GM12878 (cell line): ENCODE measurements around the gene MALRD1. TPM values are rescaled to one million over a fixed set of nuclear protein-coding genes. Genes with fewer than 3 reads are reported as not detected.

ENCODE experiments used
- ATAC-seq: fragments of 200-7000 bp; cut with Tn5 transposase; 3 replicates; pipeline ENCODE4 v1.9.1; 2020; ENCODE audit warnings: mild to moderate bottlenecking, moderate library complexity
- BruUV-seq: library from RNA; stranded (reverse); fragments of 400-500 nt; replicated peaks from 2 replicates; lab custom pipeline; 2021; lab: Mats Ljungman, UMichigan
- CTCF ChIA-PET: fragments of 300-600 bp; sonication (Branson Sonifier 250); formaldehyde crosslinking; extraction: SDS; loops from one replicate; lab custom pipeline; 2021; ENCODE audit warnings: inconsistent platforms; lab: Yijun Ruan, JAX
- POLR2A ChIA-PET: fragments of 350-600 bp; formaldehyde crosslinking; extraction: SDS; loops from one replicate; lab custom pipeline; 2021; ENCODE audit warnings: inconsistent platforms; lab: Charles Lee
- RAD21 ChIA-PET: fragments of 300-600 bp; sonication (Branson Sonifier 250); formaldehyde crosslinking; loops from one replicate; lab custom pipeline; 2023; ENCODE audit warnings: antibody characterized with exemption; ENCODE audit not compliant: unreplicated experiment; lab: Charles Lee
- SMC1A ChIA-PET: fragments of 300-600 bp; sonication (Branson Sonifier 250); formaldehyde crosslinking; loops from one replicate; lab custom pipeline; 2023; ENCODE audit not compliant: unreplicated experiment, uncharacterized antibody; lab: Charles Lee
- DNase-seq: peaks from one replicate; pipeline ENCODE4 v3.0.0-alpha.2; 2011; ENCODE audit warnings: low read depth, low spot score
- FAIRE-seq: peaks from 3 replicates; lab custom pipeline; 2011; peaks lifted over from hg19 to GRCh38; lab: Jason Lieb, UNC
- H2AFZ ChIP-seq: 2 replicates; pipeline ENCODE4 v1.6.0; 2011; ENCODE audit warnings: low read depth, low read length, control low read depth; ENCODE audit not compliant: control insufficient read depth
- H3K27ac ChIP-seq: 2 replicates; pipeline ENCODE4 v1.5.1; 2011; ENCODE audit warnings: control low read depth; ENCODE audit not compliant: control insufficient read depth, insufficient read depth
- H3K27me3 ChIP-seq, 2 experiments: replicated peaks in 1 of 2; 2 replicates each; pipeline versions ENCODE4 v1.6.0 to v1.6.1; 2011; ENCODE audit warnings: low read length in 1 of 2; ENCODE audit not compliant: control insufficient read depth in 2 of 2, insufficient read depth in 2 of 2
- H3K36me3 ChIP-seq, 2 experiments: 2 replicates each; pipeline ENCODE4 v1.5.1; 2011; ENCODE audit warnings: low read length in 1 of 2; ENCODE audit not compliant: control insufficient read depth in 2 of 2, insufficient read depth in 2 of 2
- H3K4me1 ChIP-seq: 2 replicates; pipeline ENCODE4 v1.6.1; 2011; ENCODE audit warnings: mild to moderate bottlenecking, low read length, moderate library complexity, mixed read lengths; ENCODE audit not compliant: control insufficient read depth, insufficient read depth
- H3K4me2 ChIP-seq: 2 replicates; pipeline ENCODE4 v1.6.0; 2011; ENCODE audit warnings: control low read depth; ENCODE audit not compliant: control insufficient read depth, insufficient read depth
- H3K4me3 ChIP-seq: fragments of 200-600 bp; sonication (generic); 2 replicates; pipeline ENCODE4 v1.5.1; 2016
- H3K79me2 ChIP-seq: 2 replicates; pipeline ENCODE4 v1.6.0; 2011; ENCODE audit warnings: low read length; ENCODE audit not compliant: control insufficient read depth, insufficient read depth
- H3K9ac ChIP-seq: 2 replicates; pipeline ENCODE4 v1.8.0; 2011; ENCODE audit warnings: low read length, control low read depth, mixed read lengths; ENCODE audit not compliant: control insufficient read depth, insufficient read depth
- H3K9me3 ChIP-seq: replicated peaks from 3 replicates; pipeline ENCODE4 v1.5.1; 2011; ENCODE audit warnings: mild to moderate bottlenecking, low read length; ENCODE audit not compliant: control insufficient read depth, insufficient read depth
- H4K20me1 ChIP-seq: 2 replicates; pipeline ENCODE4 v1.6.0; 2011; ENCODE audit not compliant: control insufficient read depth, insufficient read depth
- CHD1 ChIP-seq: IDR thresholded peaks from 2 replicates; pipeline ENCODE4 v1.6.1; 2012; ENCODE audit warnings: low read depth, low read length, improper control_type of control experiment
- EZH2 ChIP-seq: IDR thresholded peaks from 2 replicates; pipeline ENCODE4 v1.6.1; 2012; ENCODE audit warnings: low read depth, mild to moderate bottlenecking, control low read depth, inconsistent platforms, low read length, borderline replicate concordance; ENCODE audit not compliant: control insufficient read depth
- GABPA ChIP-seq: IDR thresholded peaks from 2 replicates; pipeline ENCODE4 v1.6.1; 2014; ENCODE audit warnings: antibody characterized with exemption, low read depth, mild to moderate bottlenecking, inconsistent platforms
- GATAD2B ChIP-seq: fragments of 450-650 bp; conservative IDR thresholded peaks from 2 replicates; pipeline ENCODE4 v1.6.1; 2017; ENCODE audit warnings: low read depth, mild to moderate bottlenecking, moderate library complexity
- MYB ChIP-seq: fragments of 150-350 bp; IDR thresholded peaks from 2 replicates; pipeline ENCODE4 v1.6.1; 2014; ENCODE audit warnings: mild to moderate bottlenecking, low read depth, low read length, borderline replicate concordance
- NR2F1 ChIP-seq: fragments of 450-650 bp; conservative IDR thresholded peaks from 2 replicates; pipeline ENCODE4 v1.6.1; 2017; ENCODE audit warnings: mild to moderate bottlenecking
- SPI1 ChIP-seq: IDR thresholded peaks from 2 replicates; pipeline ENCODE4 v1.6.1; 2011; ENCODE audit warnings: low read depth, mild to moderate bottlenecking, low read length, moderate library complexity, borderline replicate concordance; ENCODE audit not compliant: insufficient read depth
- STAT1 ChIP-seq: fragments of 450-650 bp; conservative IDR thresholded peaks from 2 replicates; pipeline ENCODE4 v1.6.1; 2014; ENCODE audit warnings: antibody characterized with exemption, mild to moderate bottlenecking
- ZBTB33 ChIP-seq: fragments of 450-650 bp; IDR thresholded peaks from 2 replicates; pipeline ENCODE4 v1.6.1; 2017; ENCODE audit warnings: mild to moderate bottlenecking
- WGBS: methylation state at CpG from one replicate; pipeline ENCODE4 v1.1.6; 2016; ENCODE audit warnings: low lambda C conversion rate; ENCODE audit not compliant: insufficient replicate concordance, insufficient coverage; ENCODE audit errors: missing lambda C conversion rate; 5-methylcytosine and 5-hydroxymethylcytosine counted together
- in situ Hi-C: fragments of 300-500 bp; cut with MboI; formaldehyde crosslinking; loops from 9 replicates; pipeline ENCODE4 v1.14.3; 2018; ENCODE audit warnings: mixed read lengths
- intact Hi-C: fragments of 100-400 bp; cut with micrococcal nuclease; formaldehyde crosslinking; loops from one replicate; pipeline ENCODE4 v1.14.2; 2022; ENCODE audit not compliant: unreplicated experiment
- polyA plus RNA-seq, 11 experiments: library from polyadenylated mRNA; depleted of rRNA in 4 of 11; unstranded in 6 of 11; stranded (reverse) in 5 of 11; fragments of >200 nt; fragmentation: Nextera tagmentation in 4 of 11; fragmentation: Illumina TruSeq in 1 of 11; extraction: Ambion mirVana in 4 of 11; extraction: Trizol in 1 of 11; gene quantifications; 1 replicate in 1 of 11; 2 replicates in 10 of 11; pipeline versions ENCODE4 v1.2.1 to v1.2.3, GENCODE V29; 2011 to 2016; ENCODE audit warnings: inconsistent platforms in 2 of 11, missing spikeins in 2 of 11, low read depth in 1 of 11
- total RNA-seq, 4 experiments: library from RNA; depleted of rRNA in 3 of 4; stranded (reverse); fragments of >200 nt in 3 of 4; fragmentation: Illumina TruSeq in 1 of 4; extraction: Trizol in 1 of 4; gene quantifications; 2 replicates each; pipeline versions ENCODE4 v1.2.1 to v1.2.3, GENCODE V29; 2013 to 2021

MALRD1 gene
- total and polyA plus RNA-seq, 10 of the 15 experiments (the other 5 are each of a cell fraction or from before 2014, with no cell fraction given), result 0.12 to 6.6 (median 0.26) TPM; not detected in 2

- intact Hi-C loops (no loop called here), in situ Hi-C loops (no loop called here)
- Histone ChIP-seq H3K79me2 (no peaks in the 10 kb centered on the region), H3K36me3 (no peaks in the 10 kb centered on the region), H3K9ac (no peak overlapping the region), H3K4me1 (no peaks in the 10 kb centered on the region), H3K4me2 (no peak overlapping the region), H3K27me3 (no peaks in the 10 kb centered on the region), H4K20me1 (no peaks in the 10 kb centered on the region), H2AFZ (no peak overlapping the region), H3K4me3 (no peak overlapping the region)
- 3% methylated on average over 2 of the region's 2 CpGs for WGBS
- ChIA-PET SMC1A (no interaction called here), CTCF (no interaction called here), RAD21 (no interaction called here), POLR2A (no interaction called here)
- no peak for DNase-seq
- ATAC-seq, result 0 out of 3 replicates have a peak, but pooled peaks have one; percentile 15
- no TSS peak for BruUV-seq
- no peak for FAIRE-seq
- TF ChIP-seq GABPA, result no peak
- no peak for TF ChIP-seq ZBTB33
- TF ChIP-seq CHD1, result no peak
- no peak for TF ChIP-seq EZH2
- TF ChIP-seq SPI1, result no peak
- TF ChIP-seq NR2F1, result 0 out of 2 replicates have a peak, but pooled peaks have one; percentile 24
- no peak for TF ChIP-seq STAT1
- no peak for TF ChIP-seq MYB
- TF ChIP-seq GATAD2B, result no peak
- TF ChIP-seq, all 136 proteins: peak for 1
- Histone ChIP-seq H3K27ac (no peak overlapping the region), H3K9me3 (no peaks in the 10 kb centered on the region)
These were observed 401.3 kb downstream of the MALRD1 start for GRCh38 chr10:19449860-19450259.
